Activated T-cell treated with anti-CD3 and anti-CD28 coated beads, Interleukin-2, amount 50 U/mL, for 4 hours (primary cell): ENCODE results near the gene DNAJB6. TPM values are rescaled to one million over a fixed set of nuclear protein-coding genes. Genes with fewer than 3 reads are reported as not detected.

Experiments used
- ATAC-seq, 2 donors: fragments of 200-7000 bp; cut with Tn5 transposase; one replicate each; pipeline ENCODE4 v1.10.0; 2021
- DNase-seq: peaks from one replicate; pipeline ENCODE4 v3.0.0-alpha.2; 2020
- H3K27me3 Mint-ChIP-seq: one replicate; pipeline ENCODE4 v1.8.0; 2021; ENCODE audit warnings: low read depth, mixed read lengths
- H3K36me3 Mint-ChIP-seq: one replicate; pipeline ENCODE4 v1.8.0; 2022; ENCODE audit warnings: mixed read lengths; ENCODE audit not compliant: insufficient read depth
- H3K4me1 Mint-ChIP-seq: one replicate; pipeline ENCODE4 v1.8.0; 2021; ENCODE audit warnings: low read depth, mixed read lengths
- H3K4me3 Mint-ChIP-seq: one replicate; pipeline ENCODE4 v1.8.0; 2021; ENCODE audit warnings: mild to moderate bottlenecking, moderate library complexity, mixed read lengths
- H3K9me3 Mint-ChIP-seq: one replicate; pipeline ENCODE4 v1.8.0; 2021; ENCODE audit warnings: mixed read lengths
- total RNA-seq, 3 donors: library from RNA; stranded (reverse); gene quantifications; one replicate each; pipeline ENCODE4 v1.2.1, GENCODE V29; 2021

DNAJB6 gene
- total RNA-seq, 3 donors from 2014 or later: 107 to 129 (median 117) TPM

DNA sequence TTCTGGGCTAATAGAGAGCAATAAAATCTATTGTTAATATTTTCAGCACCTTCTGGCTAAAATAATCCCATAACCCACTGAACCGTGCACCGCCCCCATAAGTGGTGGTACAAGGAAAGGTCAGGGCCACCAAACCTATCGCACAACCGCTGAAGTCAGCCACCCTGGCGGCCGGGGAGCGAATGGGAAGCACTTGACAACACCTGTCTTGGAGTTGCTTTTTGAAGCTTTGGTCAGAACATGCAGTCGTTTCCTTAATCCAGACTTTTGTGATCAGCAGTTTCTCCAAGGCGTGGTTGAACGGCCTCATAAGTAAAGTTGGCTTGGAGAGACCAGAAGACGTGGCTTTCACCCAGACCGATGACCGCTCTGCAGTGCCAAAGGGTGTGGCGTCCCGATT, 97.4 kb downstream of the DNAJB6 start:
- H3K27me3 Mint-ChIP-seq: no peaks in the 10 kb centered on the region
- no peak for ATAC-seq
- H3K36me3 Mint-ChIP-seq: no peaks in the 10 kb centered on the region
- H3K4me3 Mint-ChIP-seq: no peak overlapping the region
- H3K9me3 Mint-ChIP-seq: no peaks in the 10 kb centered on the region
- DNase-seq: no peak
- H3K4me1 Mint-ChIP-seq: peaks cover 14% of the 10 kb centered on the region

GRCh38 chr7:157434701-157435100, 97.9 kb downstream of the DNAJB6 start:
- H3K36me3 Mint-ChIP-seq: no peaks in the 10 kb centered on the region
- ATAC-seq (no peak), DNase-seq (no peak)
- H3K4me3 Mint-ChIP-seq: no peak overlapping the region
- H3K27me3 Mint-ChIP-seq: no peaks in the 10 kb centered on the region
- H3K9me3 Mint-ChIP-seq: no peaks in the 10 kb centered on the region
- H3K4me1 Mint-ChIP-seq: peaks cover 14% of the 10 kb centered on the region

GRCh38 chr7:157436076-157436475, 99.3 kb downstream of the DNAJB6 start:
- Mint-ChIP-seq H3K4me3 (no peak overlapping the region), H3K9me3 (no peaks in the 10 kb centered on the region), H3K36me3 (no peaks in the 10 kb centered on the region), H3K4me1 (peaks cover 14% of the 10 kb centered on the region), H3K27me3 (no peaks in the 10 kb centered on the region)
- ATAC-seq (no peak), DNase-seq (no peak)

- H3K27me3 Mint-ChIP-seq: no peaks in the 10 kb centered on the region
- H3K4me1 Mint-ChIP-seq: peaks cover 14% of the 10 kb centered on the region
- no peaks in the 10 kb centered on the region for H3K9me3 Mint-ChIP-seq
- no peaks in the 10 kb centered on the region for H3K36me3 Mint-ChIP-seq
- no peak for ATAC-seq
- DNase-seq: no peak
- no peak overlapping the region for H3K4me3 Mint-ChIP-seq
Measured at GRCh38 chr7:157436763-157437480, 100.1 kb downstream of the DNAJB6 start.

DNA sequence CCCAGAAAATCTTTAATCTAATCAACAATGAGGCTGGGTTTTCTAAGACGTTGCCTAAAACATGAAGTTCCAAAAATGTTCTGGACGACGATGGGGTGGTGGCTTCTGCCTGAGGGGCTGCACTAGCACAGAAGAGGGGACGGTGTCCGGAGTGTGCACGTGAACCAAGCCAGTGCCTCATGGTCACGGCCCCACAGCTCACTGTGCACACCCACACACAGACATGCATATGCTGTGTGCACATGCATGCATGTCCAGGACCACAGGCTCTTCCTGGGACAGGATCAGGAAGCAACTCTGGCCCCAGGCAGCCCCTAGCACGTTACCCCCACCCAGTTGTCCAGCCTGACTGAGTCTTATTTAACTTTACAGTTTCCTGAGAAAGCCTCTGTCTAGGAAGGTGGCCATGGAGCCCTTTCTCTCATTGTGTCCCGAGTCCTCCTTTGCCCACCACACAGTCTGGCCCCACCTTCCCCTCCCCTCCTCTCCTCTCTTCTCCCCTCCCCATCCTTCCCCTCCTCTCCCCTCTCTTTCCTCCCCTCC, 100.8 kb downstream of the DNAJB6 start:
- Mint-ChIP-seq H3K36me3 (no peaks in the 10 kb centered on the region), H3K9me3 (no peaks in the 10 kb centered on the region), H3K4me1 (peaks cover 11% of the 10 kb centered on the region), H3K4me3 (no peak overlapping the region), H3K27me3 (no peaks in the 10 kb centered on the region)
- DNase-seq (no peak), ATAC-seq (no peak)

- no peak overlapping the region for H3K4me3 Mint-ChIP-seq
- no peaks in the 10 kb centered on the region for H3K27me3 Mint-ChIP-seq
- H3K9me3 Mint-ChIP-seq: no peaks in the 10 kb centered on the region
- DNase-seq (no peak), ATAC-seq (no peak)
- H3K36me3 Mint-ChIP-seq: no peaks in the 10 kb centered on the region
- H3K4me1 Mint-ChIP-seq: peaks cover 3% of the 10 kb centered on the region
Measured at GRCh38 chr7:157438121-157439025, 101.6 kb downstream of the DNAJB6 start.

DNA sequence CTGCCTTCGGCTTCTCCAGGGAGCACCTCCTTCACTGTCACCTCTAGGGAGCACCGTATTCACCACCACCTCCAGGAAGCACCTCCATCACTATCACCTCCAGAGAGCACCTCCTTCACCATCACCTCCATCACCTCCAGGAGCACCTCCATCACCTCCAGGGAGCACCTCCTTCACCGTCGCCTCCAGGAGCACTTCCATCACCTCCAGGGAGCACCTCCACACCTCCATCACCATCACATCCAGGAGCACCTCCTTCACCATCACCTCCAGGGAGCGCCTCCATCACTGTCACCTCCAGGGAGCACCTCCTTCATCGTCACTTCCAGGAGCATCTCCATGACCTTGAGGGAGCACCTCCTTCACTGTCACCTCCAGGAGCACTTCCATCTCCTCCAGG, 102.3 kb downstream of the DNAJB6 start:
- no peaks in the 10 kb centered on the region for H3K4me1 Mint-ChIP-seq
- no peaks in the 10 kb centered on the region for H3K9me3 Mint-ChIP-seq

DNA sequence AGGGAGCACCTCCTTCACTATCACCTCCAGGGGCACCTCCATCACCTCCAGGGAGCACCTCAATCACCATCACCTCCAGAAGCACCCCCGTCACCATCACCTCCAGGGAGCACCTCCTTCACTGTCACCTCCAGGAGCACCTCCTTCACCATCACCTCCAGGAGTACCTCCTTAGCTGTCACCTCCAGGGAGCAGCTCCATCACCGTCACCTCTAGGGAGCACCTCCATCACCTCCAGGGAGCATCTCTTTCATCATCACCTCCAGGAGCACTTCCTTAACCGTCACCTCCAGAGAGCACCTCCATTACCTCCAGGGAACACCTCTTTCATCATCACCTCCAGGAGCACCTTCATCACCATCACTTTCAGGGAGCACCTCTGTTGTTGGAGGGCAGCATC, 103.0 kb downstream of the DNAJB6 start:
- Mint-ChIP-seq H3K36me3 (no peaks in the 10 kb centered on the region), H3K4me1 (no peaks in the 10 kb centered on the region), H3K9me3 (no peaks in the 10 kb centered on the region), H3K27me3 (peaks cover 1% of the 10 kb centered on the region), H3K4me3 (no peak overlapping the region)
- ATAC-seq (no peak), DNase-seq (no peak)

More for the DNA sequence above, 102.3 kb downstream of the DNAJB6 start:
- H3K4me3 Mint-ChIP-seq: no peak overlapping the region
- peaks cover 1% of the 10 kb centered on the region for H3K27me3 Mint-ChIP-seq
- DNase-seq (no peak), ATAC-seq (no peak)
- H3K36me3 Mint-ChIP-seq: no peaks in the 10 kb centered on the region

DNA sequence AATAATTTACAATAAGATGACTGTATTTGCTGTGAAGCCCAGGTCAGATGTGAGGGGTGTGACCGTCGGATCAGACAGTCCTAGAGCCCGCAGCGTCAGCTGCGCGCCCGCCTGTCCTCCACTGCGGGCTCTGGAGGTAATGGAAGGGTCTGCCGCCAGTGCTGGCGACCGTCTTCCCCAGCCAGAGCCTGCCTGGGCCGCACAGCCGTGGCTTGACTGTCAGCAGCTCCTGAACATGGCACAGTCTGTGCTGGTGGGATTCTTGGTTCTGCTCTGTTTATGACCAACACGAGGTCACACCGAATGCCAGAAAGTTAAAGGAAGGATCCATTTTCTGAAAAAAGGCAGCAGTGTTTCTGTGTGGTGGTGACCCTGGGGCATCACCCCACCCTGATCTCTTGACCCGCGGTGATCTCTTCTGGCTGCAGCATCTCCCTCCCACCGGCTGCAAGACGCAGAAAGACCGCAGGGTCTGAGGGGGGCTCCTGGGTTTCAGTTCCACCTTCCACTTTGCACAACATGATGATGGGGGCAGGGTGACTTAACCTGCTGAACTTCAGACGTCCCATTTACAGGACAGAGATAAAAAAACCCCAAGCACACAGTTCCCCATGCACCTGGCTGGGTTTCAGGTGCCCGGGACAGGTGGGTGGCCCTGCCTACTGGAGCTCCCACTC, 103.7 kb downstream of the DNAJB6 start:
- H3K4me3 Mint-ChIP-seq: no peak overlapping the region
- H3K36me3 Mint-ChIP-seq: no peaks in the 10 kb centered on the region
- H3K4me1 Mint-ChIP-seq: no peaks in the 10 kb centered on the region
- ATAC-seq (no peak), DNase-seq (no peak)
- peaks cover 1% of the 10 kb centered on the region for H3K27me3 Mint-ChIP-seq
- H3K9me3 Mint-ChIP-seq: no peaks in the 10 kb centered on the region

GRCh38 chr7:157441023-157441399, 104.2 kb downstream of the DNAJB6 start:
- Mint-ChIP-seq H3K27me3 (peaks cover 1% of the 10 kb centered on the region), H3K4me1 (no peaks in the 10 kb centered on the region), H3K9me3 (no peaks in the 10 kb centered on the region), H3K36me3 (no peaks in the 10 kb centered on the region), H3K4me3 (no peak overlapping the region)
- DNase-seq (no peak), ATAC-seq (no peak)

DNA sequence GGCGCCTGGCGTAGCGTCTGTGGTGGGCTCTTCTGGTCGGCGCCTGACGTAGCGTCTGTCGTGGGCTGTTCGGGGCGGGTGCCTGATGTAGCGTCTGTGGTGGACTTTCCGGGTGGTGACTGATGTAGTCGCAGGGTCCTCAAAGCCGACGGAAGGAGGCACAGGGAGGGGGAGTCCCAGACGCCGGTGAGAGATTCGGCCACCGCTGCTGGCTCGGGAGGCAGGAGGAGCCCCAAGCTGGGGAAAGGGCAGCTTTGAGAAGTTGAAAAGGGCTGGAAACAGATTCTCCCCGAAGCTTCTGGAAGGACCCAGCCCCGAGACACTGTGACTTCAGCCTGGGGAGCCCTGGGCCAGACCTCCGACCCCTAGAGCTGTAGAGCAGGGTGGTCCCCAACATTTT, 105.7 kb downstream of the DNAJB6 start:
- Mint-ChIP-seq H3K27me3 (peaks cover 1% of the 10 kb centered on the region), H3K4me1 (no peaks in the 10 kb centered on the region), H3K4me3 (no peak overlapping the region), H3K9me3 (no peaks in the 10 kb centered on the region), H3K36me3 (no peaks in the 10 kb centered on the region)
- no peak for DNase-seq
- ATAC-seq: no peak

DNA sequence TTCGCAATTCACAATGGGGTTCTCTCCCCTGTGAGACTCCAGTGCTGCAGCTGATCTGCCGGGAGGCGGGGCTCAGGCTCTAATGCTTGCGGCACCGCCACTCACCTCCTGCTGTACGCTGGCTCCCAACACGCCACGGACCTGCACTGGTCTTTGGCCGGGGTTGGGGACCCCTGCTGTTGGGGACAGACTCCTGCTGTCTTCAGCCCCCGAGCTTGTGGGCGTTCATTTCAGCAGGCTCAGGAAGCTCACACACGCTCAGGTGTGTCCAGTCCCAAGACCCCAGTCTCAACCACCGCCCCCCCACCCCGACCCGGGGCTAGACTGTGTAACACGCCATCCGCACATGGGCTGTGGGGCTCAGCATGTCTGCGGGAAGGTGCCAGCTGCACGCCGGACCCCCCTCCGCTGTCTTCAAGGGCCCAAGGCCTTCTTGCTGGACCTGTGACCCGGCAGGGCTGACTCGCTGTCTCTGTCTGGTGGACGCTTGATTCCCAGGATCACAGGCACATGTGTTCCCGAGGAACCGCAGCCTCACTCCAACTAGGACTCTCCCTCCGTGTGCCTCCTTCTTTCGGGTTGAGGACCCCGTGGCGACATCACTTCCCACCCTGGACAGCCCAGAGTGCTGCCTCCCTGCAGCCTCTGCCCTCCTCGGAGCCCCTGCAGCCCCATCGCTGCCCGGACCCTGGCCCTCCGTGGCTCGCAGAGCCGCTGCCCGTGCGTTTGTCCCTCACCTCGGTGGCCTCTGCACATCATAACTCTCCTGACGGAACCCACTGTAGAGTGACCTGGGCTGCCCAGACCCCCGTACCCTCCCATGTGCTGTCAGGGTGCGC, 106.4 kb downstream of the DNAJB6 start:
- Mint-ChIP-seq H3K4me3 (no peak overlapping the region), H3K9me3 (no peaks in the 10 kb centered on the region), H3K4me1 (no peaks in the 10 kb centered on the region), H3K27me3 (peaks cover 1% of the 10 kb centered on the region), H3K36me3 (no peaks in the 10 kb centered on the region)
- no peak for ATAC-seq
- no peak for DNase-seq

DNA sequence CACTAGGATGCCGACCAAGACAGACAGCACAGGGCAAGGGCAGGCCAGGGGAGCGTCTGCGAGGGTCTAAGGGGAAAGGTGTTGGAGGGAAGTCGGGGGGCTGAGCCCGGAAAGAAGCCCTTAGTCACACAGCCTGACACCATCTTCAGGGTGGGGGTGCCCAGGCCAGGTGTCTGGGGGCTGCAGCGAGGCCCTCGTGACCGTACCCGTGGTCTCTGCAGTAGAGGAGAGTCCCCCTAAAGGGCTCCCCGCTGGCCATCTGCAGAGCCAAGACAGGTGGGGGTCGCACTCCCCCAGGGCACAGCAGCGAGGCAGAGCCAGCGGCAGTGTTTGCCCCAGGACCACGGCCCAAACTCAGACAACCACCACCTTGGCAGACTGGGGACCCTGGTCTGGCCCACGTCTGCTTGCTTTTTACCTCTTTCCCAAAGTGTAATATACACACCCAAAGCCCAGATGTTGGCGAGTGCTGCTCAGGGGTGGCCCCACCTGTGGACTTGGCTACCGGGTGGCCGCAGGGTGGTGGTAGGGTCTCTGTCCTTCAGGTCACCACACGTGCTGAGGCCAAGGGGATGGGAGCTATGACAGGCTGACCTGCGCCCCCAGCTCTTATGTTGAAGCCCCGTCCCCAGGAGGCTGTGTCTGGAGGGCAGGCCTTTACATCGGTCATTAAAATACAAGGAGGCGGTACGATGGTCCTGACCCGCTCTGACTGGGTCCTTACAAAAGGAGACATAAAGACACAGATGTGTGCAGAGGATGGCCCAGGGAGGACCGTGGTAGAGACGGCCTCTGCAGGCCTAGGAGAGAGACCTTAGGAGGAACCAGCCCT, 107.4 kb downstream of the DNAJB6 start:
- no peaks in the 10 kb centered on the region for H3K4me1 Mint-ChIP-seq
- H3K4me3 Mint-ChIP-seq: no peak overlapping the region
- no peak for DNase-seq
- peaks cover 1% of the 10 kb centered on the region for H3K27me3 Mint-ChIP-seq
- no peak for ATAC-seq
- no peaks in the 10 kb centered on the region for H3K36me3 Mint-ChIP-seq
- H3K9me3 Mint-ChIP-seq: no peaks in the 10 kb centered on the region
